ENCODE measurements around the gene ANAPC5.
"Not testable (repeated sequence)": the region's sequence is repeated elsewhere in the genome, so short reads cannot be mapped to it uniquely, and the experiment has no call there.

ANAPC5 gene

DNA sequence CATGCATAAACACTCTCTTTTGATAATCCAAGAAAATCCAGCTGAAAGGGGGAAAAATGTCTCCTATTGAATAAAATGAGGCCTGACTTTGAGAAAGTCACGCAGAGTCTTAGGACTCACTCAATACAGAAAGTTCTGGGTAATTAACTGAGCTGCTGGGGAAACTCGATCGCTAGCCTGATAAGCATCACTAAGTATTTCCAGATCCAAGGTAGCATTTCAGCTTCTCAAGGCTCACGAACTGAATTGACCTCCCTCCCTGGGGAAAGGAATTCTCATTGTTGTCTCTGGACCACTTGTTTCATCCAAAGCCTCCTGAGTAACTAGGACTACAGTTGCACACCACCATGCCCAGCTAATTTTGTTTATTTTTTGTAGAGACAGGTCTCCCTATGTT is 13.8 kb upstream of the ANAPC5 start:
- DNase-seq: no peak

DNA sequence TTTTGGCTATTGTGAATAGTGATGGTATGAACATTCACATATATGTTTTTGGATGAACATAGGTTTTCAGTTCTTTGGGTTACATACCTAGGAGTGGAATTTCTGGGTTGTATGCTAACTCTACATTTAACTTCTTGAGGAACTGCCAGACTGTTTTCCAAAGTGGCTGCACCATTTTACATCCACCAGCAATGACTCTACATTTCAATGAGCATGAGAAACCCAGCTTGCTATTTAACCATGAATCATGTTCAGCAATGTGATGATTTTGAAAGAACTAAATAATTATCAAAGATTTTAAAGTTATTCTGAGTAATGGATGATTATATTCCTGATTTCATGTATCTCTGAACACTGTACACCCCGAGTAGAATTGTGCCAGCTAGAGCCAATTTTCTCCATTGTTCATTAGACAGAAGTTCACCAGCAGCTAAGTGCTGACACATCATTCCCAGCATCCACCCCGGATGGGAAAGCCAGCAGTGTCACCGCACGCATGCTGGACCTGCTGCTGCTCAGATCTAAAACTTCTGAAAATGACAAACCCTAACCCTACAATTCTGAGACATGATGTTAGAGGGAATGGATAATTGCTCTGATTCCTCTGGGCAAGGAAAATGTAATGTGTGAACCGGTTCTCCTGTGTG is 13.3 kb upstream of the ANAPC5 start:
- no peak for DNase-seq

DNA sequence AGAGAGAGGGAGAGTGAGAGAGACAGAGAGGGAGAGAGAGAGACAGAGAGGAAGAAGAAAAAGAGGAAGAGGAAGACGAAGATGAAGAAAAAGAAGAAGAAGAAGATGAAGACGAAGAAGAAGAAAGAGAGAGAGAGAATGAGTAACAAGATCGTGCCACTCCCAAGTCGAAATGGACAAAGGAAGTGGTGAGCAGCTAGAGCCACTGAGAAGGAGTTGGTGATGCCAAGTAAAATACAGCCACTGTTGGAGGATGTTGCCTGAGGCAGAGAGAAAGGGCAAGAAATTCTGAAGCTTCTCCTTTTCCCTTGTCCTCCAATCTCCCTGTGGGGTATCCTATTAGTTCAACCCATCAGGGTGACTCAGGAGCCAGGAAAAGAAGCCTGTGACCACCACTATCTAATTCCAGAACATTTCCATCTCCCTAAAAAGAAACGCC is 12.5 kb upstream of the ANAPC5 start:
- DNase-seq: peak in 1 of 2 donors; percentile 11

DNA sequence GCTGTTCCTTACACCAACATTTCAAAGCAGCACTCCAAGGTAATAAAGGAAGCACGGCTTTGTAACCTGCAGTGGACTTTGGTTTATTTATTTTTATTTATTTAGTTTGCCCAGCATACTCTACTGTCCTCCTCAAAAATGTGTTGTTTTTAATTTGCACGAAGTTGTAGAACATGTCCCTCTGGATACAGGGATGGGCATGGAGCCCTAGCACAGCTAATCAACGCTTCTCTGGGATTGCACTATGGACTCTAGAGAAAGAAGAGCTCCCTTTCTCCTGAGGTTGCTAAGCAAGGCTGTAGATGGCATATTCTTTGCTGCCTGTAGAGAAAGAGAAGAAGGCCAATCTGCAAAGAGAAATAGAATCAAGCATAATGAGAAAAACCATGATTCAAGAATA is 5.9 kb upstream of the ANAPC5 start:
- no peak for DNase-seq

DNA sequence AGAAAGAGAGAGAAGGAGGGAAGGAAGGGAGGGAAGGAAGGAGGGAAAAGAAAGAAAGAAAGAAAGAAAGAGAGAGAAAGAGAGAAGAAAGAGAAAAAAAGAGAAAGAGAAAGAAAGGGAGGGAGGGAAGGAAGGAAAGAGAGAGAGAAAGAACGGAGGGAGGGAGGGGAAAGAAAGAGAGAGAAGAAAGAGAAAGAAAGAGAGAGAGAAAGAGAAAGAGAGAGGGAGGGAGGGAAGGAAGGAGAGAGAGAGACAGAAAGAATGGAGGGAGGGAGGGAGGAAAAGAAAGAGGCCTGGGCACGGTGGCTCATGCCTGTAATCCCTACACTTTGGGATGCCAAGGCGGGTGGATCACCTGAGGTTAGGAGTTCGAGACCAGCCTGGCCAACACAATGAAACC is 5.1 kb upstream of the ANAPC5 start:
- DNase-seq: no peak

DNA sequence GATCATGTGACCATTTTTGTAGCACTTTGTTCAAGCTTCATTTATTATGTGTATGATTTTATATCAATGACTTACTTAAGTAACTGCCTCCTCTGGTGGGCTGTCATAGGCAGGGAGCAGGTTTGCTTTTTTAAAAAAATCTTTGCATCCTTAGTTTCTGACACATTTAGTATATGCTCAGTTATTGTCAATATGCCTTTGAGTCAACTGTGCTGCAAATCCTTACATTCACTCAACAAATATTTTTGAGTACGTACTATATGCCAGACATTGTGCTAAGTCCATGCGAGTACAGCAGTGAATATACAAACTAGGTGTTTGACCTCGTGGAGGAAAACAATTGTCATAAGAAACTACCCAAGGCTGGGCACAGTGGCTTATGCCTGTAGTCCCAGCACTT is 4.4 kb upstream of the ANAPC5 start:
- DNase-seq: no peak

DNA sequence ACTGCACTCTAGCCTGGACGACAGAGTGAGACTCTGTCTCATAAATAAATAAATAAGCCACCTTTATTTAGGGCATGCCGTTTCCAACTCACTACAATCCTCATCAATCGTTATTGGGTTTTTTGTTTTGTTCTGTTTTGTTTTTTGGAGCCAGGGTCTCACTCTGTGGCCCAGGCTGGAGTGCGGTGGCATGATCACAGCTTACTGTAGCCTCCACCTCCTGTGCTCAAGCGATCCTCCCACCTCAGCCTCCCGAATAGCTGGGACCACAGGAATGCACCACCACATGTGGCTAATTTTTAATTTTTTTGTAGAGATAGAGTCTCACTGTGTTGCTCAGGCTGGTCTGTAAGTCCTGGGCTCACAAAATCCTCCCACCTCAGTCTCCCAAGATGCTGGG is 3.6 kb upstream of the ANAPC5 start:
- no peak for DNase-seq

DNA sequence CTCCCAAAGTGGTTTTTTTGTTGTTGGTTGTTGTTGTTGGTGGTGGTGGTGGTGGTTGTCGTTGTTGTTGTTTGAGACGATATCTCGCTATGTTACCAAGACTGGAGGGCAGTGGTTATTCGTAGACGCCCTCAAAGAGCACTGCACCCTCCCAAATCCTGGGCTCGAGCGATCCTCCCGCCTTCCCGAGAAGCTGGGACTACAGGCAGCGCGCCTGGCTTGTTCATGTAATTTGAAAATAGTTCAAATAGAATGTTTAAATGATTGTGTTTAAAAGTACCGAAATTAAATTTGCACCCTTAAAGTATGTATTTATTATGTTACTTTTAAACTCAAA is 439 bp upstream of the ANAPC5 start:
- DNase-seq: no peak

DNA sequence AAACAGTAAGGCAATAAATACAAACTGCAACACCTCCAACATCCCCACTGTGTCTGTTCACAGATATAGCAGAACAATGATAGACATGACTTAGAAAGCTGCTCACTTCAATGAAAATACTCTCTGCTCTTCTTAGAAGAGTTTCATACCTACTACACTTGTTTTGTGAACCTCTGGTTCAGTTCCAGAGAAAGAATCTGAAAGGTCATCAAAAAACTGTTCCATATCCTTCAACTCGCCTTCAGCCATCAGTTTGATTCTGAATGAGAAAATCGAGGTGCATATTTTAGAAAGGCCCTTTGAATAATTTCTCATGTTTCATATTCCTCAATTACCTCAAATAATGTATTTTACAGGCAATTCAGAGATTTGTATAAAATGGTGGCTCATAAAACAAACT is 5.5 kb downstream of the ANAPC5 start:
- DNase-seq: no peak

DNA sequence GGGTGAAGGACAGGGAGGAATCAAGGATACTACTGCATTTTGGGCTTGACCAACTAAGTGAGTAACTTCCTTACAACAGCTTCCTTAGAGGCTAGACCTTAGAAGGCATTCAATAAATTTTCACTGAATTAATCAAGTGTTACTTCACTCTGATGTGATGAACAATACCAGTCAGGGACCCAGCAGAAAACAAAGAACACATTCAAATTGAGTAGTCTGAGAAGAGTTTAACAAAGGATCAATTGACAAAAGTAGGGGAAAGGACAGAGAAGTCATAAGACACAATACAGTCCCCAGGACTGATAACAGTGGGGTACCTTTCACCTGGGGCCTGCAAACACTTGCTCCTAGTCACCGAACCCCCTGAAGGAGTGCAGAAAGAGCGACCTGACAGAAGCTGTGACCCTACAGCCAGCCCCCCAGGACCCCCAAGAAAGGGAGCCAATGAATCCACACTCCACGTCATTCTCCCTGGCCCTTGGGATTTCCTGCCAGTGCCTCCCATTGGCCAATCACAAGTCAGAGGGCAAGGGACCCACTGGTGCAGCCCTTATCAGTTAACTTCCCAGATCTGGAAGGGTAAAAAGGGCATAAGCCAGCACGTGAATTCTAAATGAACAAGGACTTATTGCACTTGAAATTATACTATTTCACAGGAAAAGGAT is 6.9 kb downstream of the ANAPC5 start:
- no peak for DNase-seq

DNA sequence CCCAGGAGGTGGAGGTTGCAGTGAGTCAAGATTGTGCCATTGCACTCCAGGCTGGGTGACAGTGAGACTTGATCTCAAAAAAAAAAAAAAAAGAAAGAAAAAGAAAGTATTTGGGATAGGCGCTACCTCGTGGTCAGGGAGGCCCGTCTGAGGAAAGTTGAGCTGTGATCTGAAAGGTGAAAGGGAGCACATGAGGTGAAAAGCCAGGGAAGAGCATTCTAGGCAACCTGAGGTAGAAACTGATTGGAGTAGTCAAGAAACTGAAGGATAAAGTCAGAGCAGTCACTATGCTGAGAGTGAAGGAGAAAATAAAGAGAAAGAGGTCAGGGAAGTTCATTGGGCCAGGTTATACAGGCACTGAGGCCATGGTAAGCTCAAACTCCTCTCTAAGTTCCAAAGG is 7.7 kb downstream of the ANAPC5 start:
- no peak for DNase-seq

DNA sequence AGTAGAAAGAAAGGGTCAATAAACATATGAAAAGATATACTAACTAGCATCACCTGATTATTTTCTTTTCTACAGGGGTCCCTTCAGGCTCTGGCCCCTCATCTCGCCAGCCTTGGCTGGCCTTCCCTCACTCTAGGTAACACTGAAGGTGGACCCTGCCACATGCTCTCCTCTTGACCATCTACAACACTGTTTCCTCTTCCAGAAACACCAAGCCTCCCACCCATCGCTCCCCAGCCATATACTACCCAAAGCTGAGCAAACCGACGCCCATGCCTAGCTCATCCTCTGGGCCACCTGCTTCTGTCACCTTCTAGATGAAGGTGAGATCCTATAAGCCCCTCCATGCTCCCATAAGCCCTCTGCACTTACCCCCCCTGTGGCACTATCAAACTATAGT is 14.8 kb downstream of the ANAPC5 start:
- no peak for DNase-seq

DNA sequence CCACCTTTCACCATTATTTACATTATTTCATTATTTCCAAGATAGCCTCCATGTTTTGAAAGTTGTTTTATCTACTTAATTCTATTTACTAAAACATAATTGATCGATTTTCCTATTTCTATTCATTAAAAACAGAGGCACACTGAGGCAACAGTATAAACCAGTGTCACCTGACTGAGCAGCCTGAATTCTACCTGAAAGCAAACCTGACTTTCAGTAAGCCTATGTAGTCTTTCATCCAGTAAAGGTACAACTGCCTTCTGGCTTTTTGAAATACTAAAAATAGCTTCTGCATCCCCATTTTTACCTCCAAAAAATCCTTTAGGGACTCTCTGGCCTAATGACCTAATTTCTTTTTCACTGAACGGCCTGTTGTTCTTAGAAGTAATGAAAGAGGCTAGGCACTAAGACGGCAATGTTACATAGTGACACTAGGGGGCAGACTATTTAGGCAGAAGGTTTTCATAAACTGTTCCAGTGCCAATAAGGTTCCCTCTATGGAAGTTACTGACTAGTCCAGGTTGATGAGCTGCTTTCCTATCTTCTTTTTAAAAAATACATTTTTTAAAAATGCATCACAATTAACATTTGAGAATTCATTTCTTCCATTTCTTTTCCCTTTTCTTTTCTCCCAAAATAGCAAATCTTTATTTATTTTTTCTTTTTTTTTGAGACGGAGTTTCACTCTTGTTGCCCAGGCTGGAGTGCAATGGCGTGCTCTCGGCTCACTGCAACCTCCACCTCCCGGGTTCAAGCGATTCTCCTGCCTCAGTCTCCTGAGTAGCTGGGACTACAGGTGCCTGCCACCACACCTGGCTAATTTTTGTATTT is 17.5 kb downstream of the ANAPC5 start:
- DNase-seq: peak; percentile 59 to 82

DNA sequence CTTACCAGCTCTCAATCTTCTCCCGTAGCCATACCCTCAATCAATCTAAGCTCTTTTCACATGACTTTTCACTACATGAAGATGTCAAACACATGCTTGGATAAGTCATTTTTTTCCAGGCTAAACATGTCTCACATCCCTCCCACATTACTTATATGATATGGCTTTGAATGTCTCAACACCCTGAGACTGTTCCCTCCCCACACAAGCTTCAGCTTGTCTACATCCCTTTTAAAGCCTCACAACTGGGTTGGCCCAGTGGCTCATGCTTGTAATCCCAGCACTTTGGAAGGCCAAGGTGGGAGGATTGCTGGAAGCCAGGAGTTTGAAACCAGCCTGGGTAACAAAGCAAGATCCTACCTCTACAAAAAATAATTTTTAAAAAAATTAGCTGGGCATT is 18.5 kb downstream of the ANAPC5 start:
- DNase-seq: no peak

DNA sequence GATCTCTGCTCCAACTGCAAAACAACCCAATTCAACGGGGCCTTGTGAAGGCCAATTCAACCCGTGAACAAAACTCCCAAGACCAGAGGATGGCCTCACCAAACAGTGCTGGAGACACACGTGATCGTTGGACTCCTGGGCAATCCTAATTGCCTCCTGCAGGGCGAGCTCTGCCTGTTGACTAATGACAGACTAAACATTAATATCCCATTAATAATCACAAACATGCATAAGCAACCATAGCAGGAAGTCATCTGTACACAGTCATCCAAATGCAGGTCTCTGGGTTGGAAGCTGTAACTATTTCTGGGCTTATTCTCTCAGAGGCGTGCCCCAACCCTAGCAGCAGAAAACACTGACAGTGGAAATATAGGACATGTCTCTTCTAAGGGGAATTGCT is 21.0 kb downstream of the ANAPC5 start:
- no peak for DNase-seq

DNA sequence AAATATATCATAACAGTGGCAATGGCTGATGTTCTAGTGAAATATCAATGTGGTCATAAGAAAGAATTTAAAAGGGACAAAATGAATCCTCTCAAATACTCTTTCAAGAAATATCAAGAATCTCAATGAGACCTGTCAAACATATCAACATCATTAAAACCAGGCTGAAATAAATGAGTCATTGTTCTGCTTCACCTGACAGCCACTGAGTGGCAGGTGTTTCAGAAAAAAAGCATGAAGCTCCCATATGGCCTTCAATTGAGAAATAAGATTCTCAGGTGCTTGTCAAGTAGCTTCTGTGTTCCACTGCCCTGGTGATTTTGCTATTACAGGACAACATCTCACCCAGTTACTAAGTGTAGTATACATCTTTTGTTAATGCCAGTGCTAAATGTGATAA is 21.5 kb downstream of the ANAPC5 start:
- no peak for DNase-seq

DNA sequence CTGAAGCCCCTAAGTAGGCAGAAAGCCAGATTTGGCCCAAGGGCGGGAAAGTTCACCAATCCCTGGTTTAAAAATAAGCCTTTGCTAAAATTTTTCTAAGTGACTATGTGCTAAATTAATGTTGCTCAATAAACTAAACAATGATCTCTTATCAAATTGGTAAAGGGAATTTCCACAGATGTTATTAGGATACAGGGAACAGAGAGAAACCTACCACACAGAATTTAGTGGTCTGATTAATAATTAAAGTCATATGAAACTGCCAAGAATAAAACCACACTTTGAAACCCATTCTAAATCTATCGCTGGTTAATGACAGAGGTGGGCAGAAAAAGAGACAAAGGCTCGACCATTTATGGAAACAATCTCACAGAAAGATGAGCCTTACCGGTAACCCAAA is 22.0 kb downstream of the ANAPC5 start:
- no peak for DNase-seq

DNA sequence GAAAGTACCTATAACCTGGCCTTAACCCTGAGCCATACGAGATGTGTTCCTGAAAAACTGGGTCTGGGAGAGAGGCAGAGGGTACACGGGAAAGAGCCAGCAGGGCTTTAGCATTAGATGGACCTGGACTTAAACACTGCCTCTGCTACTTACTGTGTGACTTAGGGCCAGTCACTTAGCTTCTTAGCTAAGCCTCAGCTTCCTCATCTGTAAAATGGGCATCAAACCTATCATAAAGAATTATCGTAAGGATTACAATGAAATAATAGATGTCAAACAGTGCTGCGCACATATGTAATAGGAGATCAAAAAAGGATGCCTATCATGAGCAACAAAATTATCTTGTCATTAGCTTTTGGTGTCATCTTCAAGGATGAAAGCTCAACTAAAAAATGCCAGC is 23.6 kb downstream of the ANAPC5 start:
- no peak for DNase-seq

DNA sequence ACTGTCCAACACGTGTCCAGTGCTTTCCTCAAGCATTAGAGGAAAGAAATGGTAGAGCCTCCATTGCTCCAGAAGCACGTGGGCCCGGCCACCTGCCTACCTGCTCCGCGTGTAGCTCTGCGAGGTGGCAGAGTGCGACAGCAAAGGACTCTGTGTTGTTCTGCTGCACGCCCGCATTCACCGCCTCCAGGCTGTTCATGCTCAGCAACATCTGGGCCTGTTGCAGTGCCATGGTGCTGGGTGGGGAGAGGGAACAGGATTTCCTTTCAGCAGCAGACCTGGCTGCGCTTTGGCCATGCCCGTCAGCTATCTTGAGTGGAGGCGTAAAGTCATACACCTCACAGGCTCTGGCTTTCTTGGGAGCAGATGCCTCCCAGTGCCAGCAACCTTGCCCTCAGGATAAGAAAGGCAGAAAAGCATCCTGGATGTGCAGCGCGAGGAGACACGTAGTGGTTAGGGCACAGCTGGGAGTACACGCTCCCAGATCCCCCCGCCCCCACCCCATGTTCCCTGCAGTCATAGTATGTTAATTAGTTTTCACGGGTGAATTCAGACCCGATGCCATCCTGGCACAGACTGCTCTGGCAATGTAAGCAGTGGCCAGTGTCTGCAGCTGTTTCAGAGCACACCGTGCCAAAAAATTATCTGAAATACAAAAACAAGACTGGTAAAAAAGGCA is 25.1 kb downstream of the ANAPC5 start:
- no peak for DNase-seq

DNA sequence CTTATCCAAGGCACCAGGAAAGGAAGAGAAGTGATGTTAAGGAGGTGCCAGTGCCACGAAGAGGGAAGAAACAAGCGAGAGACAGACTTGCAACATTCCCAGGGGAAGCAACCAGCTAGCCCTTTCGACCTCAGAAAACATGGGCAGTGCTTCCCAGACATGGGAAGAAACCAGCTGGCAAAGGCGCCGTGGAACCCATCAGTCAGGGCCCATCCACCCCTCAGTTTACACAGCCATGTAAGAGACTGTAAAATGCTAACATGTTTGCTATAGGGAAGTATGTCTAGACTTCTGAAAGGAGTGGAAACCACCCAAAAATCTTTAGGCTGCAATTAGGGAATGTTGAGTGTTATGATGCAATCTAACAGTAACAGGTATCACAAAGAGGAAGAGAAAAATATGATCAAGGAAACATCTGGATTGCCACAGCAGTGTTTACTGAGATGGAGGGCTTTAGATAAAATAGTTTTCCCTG is 26.3 kb downstream of the ANAPC5 start:
- peak; percentile 50 to 81 for DNase-seq

DNA sequence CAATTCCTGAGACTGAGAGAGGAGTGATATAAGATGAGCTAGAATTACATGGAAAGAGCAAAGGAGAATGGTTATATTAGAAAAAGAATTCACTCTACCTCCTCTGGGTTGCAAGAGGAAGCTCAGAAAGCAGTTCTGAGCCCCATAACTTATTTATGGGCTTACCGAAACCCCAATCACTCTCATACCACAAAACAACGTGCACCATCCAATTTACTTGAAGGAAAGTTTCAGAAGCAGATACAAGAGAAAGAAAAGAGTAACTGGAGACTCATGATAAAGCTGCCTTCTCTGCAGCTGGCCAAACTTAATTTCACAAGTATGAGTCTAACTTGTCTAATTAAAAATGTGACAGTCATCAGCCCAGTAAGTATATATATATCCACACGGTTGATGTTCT is 28.3 kb downstream of the ANAPC5 start:
- no peak for DNase-seq

DNA sequence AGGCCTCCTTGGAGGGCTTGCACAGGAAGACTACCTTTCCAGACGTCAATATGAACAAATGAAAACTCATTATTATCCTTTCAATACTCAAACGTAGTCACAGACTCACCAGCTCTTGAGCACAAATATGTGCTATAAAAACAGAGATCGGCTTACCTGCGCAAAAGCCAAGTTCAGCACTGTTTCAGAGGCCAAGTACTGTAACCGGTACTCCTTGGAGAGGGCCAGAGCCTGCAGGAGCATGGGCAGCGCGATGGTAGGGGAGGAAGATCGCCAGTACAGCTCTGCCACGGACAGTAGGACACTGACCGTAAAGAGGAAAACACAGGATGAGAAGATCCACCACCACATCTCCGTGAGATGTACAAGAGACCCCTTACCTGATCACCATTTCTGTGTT is 34.1 kb downstream of the ANAPC5 start:
- DNase-seq: no peak

DNA sequence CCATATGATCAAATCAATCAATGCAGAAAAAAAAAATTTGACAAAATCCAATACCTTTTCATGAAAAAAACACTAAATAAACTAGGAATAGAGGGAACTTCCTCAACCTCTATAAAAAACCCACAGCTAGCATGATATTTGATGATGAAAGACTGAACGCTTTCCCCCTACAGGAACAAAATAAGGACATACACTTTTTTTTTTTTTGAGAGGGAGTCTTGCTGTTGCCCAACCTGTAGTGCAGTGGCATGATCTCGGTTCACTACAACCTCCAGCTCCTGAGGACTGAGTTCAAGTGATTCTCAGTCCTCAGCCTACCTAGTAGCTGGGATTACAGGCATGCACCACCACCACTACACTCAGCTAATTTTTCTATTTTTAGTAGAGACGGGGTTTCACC is 37.8 kb downstream of the ANAPC5 start:
- DNase-seq: peak; percentile 67 to 77

DNA sequence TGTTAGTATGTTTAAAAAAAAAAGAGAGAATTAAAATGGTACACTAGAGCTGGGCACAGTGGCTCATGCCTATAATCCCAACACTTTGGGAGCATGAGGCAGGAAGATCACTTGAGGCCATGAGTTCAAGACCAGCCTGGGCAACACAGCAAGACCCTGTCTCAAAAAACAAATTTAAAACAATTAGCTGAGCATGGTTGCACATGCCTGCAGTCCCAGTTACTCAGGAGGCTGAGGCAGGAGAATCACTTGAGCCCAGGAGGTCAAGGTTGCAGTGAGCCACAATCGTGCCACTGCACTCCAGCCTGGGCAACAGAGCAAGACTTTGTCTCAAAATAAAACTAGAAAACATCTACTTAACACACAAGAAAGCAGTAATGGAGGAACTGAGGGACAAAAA is 42.0 kb downstream of the ANAPC5 start:
- not testable (repeated sequence) for DNase-seq

Measured in inflammatory macrophage treated with lipopolysaccharide for 1 hour (primary cell).